ENCODE results near the gene TAP1.

The TAP1 gene

DNA sequence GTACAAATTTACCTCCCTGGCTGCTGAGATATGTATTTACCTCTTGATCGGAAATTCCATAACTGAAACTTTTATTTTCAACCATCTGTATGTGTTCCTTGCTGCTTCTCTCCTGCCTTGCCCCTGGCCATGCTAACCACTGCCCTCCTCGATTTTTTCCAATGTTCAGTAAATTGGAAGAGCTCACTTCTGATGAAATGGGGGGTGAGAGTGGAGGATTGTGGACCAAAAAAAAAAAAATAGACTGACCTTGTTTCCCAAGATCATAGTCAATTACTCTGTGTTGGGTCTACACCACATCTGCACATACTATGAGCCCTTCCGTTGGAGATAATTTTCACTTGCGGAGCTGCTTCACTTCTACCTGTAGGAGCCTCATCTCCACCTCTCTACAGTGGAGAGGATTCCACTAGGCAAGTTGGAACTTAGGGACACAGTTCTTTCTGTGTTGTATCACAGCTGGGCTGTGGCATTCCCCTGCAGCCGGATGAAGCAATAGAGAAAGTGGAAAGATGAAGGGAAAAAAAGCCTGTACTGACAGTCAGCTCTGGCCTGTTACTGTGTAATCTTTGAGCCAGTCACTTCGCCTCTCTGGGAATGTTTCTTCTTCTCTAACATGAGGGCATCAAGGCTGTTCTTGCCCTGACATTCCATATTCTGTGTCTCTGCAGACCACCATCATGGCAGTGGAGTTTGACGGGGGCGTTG, 2.1 kb upstream of the TAP1 start:
- no peak for DNase-seq
- Histone ChIP-seq H3K36me3 (replicated peaks) (peaks cover 8% of the 10 kb centered on the region), H3K27ac (no peak overlapping the region)

DNA sequence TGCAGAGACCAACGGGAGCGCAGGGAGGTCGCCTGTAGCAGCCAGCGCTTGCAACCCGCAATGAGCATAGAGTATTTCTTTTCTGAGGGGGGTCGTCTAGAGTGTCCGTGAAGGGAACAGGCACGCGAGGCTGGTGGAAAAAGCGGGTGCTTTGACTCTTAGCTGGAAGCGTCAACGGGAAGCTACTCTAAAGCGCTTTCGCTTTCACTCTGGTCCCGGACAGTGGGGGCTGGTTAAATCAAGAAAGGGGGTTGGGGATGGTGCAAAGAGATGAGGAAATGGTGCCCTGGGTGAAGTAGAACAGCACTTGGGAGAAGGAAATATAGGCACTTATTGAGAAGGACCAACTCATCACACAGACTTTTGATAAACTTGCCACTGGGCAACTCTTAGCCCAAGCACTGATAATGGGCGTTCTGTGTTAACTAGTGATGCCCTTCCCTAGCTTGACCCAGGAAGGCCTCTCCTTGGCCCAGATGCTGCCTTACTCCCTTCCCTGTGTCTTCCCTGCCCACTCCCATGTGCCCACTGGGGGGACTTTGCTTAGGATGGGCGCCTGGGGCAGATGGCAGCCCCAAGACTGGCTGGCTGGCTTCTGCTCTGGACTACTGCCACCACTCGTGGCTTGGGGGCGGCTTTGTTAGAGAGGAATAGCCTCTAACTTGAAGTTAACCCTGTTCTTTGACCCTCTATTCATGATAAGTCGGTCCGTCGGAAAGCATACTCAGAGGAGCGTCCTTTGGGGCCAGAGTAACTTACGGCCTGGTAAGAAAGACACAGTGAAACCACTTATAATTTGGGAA, 1.1 kb upstream of the TAP1 start:
- Histone ChIP-seq H3K36me3 (replicated peaks) (peaks cover 15% of the 10 kb centered on the region), H3K27me3 (replicated peaks) (no peaks in the 10 kb centered on the region), H3K27ac (peak overlapping the region; percentile 88), H3K4me3 (ENCODE audit: low read depth, low read length) (peak overlapping the region; percentile 85)
- in situ Hi-C loops (cut with HindIII; ENCODE audit: low pct_ligation_motif_present, low sequenced_read_pairs) = no loop called here
- TF ChIP-seq, protein P1, sequence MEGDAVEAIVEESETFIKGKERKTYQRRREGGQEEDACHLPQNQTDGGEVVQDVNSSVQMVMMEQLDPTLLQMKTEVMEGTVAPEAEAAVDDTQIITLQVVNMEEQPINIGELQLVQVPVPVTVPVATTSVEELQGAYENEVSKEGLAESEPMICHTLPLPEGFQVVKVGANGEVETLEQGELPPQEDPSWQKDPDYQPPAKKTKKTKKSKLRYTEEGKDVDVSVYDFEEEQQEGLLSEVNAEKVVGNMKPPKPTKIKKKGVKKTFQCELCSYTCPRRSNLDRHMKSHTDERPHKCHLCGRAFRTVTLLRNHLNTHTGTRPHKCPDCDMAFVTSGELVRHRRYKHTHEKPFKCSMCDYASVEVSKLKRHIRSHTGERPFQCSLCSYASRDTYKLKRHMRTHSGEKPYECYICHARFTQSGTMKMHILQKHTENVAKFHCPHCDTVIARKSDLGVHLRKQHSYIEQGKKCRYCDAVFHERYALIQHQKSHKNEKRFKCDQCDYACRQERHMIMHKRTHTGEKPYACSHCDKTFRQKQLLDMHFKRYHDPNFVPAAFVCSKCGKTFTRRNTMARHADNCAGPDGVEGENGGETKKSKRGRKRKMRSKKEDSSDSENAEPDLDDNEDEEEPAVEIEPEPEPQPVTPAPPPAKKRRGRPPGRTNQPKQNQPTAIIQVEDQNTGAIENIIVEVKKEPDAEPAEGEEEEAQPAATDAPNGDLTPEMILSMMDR (IDR thresholded peaks at IDR 0.05; ENCODE audit: low read depth, low read length, missing control alignments) = no peak
- DNase-seq = no peak

More for the DNA sequence above, 2.1 kb upstream of the TAP1 start:
- no peaks in the 10 kb centered on the region for H3K27me3 ChIP-seq (replicated peaks)
- no peak overlapping the region for H3K4me3 ChIP-seq (ENCODE audit: low read depth, low read length)
- TF ChIP-seq, protein P1 (IDR thresholded peaks at IDR 0.05; ENCODE audit: low read depth, low read length, missing control alignments) = no peak
- in situ Hi-C loops (cut with HindIII; ENCODE audit: low pct_ligation_motif_present, low sequenced_read_pairs) = no loop called here

DNA sequence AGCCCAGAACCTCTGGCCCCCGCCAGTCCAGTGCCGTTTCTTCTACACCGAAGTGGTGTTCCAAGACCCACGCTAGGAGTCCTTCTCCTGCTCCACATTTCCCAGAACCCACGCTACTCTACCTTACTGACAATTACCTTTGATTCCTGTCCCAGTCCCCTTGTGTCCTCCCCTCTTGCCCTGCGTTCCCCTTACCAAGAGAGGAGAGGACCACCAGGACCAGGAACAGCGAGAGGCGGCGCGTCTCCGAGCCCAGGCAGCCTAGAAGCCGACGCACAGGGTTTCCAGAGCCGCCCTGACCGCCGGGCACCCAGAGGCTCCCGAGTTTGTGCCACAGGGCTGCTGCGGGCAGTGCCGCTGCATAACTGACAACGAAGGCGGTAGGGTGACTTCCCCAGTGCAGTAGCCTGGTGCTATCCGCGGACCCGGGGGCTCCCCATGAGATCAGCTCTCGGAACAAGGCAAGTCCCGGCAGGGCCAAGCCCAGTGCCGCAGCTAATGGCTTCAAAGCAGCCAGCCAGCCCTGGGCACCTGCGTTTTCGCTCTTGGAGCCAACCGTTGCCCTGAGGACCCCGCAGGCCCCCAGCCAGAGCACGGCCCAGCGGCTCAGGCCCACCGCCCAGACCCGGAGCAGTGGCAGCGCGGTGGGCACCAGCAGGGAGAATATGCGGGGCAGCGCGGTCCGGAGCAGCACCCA, 512 bp downstream of the TAP1 start:
- in situ Hi-C loops (cut with HindIII; ENCODE audit: low pct_ligation_motif_present, low sequenced_read_pairs) = no loop called here
- Histone ChIP-seq H3K4me3 (ENCODE audit: low read depth, low read length) (peak overlapping the region; percentile 85), H3K36me3 (replicated peaks) (peaks cover 21% of the 10 kb centered on the region), H3K27ac (peak overlapping the region; percentile 88), H3K27me3 (replicated peaks) (no peaks in the 10 kb centered on the region)
- TF ChIP-seq, protein P1 (IDR thresholded peaks at IDR 0.05; ENCODE audit: low read depth, low read length, missing control alignments) = no peak
- peak; percentile 22 for DNase-seq

DNA sequence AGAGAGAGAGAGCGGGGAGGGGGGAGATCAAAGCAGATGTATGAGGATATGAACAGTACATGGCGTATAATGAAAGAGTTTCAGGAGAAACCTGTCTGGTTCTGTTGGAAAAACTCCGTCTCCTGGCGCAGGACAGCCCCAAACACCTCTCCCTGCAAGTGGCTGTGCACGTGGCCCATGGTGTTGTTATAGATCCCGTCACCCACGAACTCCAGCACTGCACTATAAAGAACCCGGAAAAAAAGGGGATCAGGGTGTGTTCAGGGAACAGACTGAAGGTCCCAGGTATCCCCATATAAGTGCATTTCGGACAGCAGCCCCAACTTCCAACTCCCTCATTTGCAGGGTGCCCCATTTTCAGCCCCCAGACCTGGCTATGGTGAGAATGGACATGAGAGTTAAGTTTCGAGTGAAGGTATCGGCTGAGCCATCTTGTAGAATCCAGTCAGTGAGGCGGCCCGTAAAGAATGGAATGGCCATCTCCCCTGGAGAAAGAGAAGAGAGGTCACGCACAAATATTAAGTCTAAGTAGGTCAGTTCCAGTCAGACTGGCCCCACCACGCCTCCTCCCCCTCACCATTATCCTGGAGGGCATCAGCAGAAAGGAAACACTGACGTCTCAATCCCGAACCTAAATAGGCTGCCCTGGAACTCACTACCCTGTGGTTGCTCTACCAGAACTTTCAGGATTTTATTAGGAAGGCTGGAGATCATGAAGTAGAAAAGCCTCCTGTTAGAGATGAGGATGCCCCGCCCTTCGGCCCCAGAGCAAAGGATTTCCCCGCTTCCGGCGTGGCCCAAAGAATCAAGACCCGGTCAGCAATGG, 1.3 kb downstream of the TAP1 start:
- no peak for DNase-seq
- Histone ChIP-seq H3K27ac (no peak overlapping the region), H3K27me3 (replicated peaks) (no peaks in the 10 kb centered on the region), H3K4me3 (ENCODE audit: low read depth, low read length) (peak overlapping the region; percentile 85), H3K36me3 (replicated peaks) (peaks cover 28% of the 10 kb centered on the region)
- in situ Hi-C loops (cut with HindIII; ENCODE audit: low pct_ligation_motif_present, low sequenced_read_pairs) = no loop called here
- TF ChIP-seq, protein P1 (IDR thresholded peaks at IDR 0.05; ENCODE audit: low read depth, low read length, missing control alignments) = no peak

DNA sequence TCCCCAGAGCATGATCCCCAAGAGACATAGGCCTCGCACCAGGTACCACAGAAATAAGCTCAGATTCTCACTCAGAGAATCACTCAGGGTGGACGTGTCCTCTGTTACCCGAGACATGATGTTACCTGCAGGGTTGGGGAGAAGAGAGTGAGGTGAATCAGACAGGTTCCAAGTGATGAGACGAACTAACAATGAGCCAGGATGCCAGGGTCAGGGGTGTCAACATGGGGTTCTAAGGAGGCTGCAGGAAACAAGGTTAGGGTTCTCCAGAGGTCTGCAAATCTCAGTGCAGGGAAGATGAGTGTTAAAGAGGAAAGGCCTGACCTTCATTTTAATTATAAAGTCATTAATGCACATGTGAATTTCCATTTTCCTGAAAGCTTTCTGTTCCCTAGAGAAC, 2.5 kb downstream of the TAP1 start:
- no peak for DNase-seq
- Histone ChIP-seq H3K27me3 (replicated peaks) (no peaks in the 10 kb centered on the region), H3K27ac (no peak overlapping the region), H3K36me3 (replicated peaks) (peaks cover 33% of the 10 kb centered on the region), H3K4me3 (ENCODE audit: low read depth, low read length) (no peak overlapping the region)
- TF ChIP-seq, protein P1 (IDR thresholded peaks at IDR 0.05; ENCODE audit: low read depth, low read length, missing control alignments) = no peak
- in situ Hi-C loops (cut with HindIII; ENCODE audit: low pct_ligation_motif_present, low sequenced_read_pairs) = no loop called here

Data from brain microvascular endothelial cell (primary cell).